GM04503 (cell line): Measurements from ENCODE around the gene RPL35.

Experiments used
- DNase-seq: peaks from one replicate; pipeline ENCODE4 v3.0.0-alpha.2; 2012; ENCODE audit warnings: low read depth

Gene RPL35

DNA sequence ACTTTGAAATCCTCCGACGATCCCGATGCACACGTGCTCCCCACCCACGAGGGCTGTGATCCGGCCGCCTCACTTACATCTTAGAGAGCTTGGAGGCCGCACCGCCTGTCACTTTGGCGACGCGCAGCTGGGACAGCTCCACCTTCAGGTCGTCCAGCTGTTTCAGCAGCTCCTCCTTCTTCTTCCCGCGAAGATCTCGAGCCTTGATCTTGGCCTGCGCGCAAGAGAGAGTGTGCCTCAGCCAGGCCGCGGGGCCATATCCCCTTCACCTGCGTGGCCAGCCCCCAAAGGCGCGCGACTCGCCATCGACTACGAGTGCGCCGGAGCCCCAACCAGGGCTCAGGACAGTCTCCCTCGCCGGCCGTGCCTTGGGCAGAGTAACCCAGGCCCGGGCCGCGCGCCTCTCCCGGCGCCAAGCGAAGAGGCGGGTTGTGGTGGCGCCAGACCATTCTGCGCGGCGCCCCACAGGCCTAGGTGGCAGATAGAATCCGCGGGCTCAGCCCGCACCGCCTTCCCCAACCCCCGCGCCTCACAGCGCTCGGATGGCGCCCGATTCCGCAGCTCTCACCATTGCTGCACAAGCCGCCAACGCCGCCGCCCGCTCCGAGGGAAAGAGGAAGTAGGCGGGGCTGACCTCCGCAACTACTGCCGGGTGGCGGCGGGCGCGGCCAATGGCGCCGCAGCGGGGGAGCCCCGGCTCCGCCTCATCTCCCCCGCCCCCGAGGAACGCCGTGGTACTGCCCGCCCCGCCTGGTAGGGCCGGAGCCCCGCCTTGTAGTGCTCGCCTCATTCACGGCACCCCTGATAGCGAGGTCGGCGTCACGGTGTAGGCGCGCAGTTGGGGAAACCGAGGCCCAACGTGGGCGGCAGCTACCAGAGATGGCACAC is at the start of gene RPL35, which contains the start of gene ARPC5L:
RPL35 (minus strand) TSS at position 616 of the 888 bp plus-strand sequence; CDS start at position 571, 45 bp downstream.
ARPC5L (plus strand) TSS at position 789 of the 888 bp plus-strand sequence. CDS start 7,161 bp downstream, outside the sequence.
- peak; percentile 53 for DNase-seq

DNA sequence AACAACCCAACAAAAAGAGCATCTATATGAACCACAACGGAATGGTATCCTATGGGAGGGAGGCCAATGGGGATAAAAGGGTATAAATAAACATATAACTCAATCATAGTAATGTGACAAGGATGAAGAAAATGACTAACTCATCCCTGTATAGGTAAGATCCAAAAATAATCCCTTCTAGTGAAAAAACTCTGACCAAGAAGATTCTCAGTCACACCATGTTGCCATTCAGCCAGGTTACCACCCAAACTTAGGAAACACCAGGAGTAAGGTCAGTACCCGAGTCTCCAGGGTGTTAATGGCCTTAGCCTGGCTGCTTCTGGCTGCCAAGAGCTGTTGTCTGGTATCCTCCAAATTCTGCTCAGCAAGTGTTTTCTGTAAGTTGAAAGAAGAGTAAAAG is 46.3 kb upstream of the RPL35 start:
- no peak for DNase-seq

DNA sequence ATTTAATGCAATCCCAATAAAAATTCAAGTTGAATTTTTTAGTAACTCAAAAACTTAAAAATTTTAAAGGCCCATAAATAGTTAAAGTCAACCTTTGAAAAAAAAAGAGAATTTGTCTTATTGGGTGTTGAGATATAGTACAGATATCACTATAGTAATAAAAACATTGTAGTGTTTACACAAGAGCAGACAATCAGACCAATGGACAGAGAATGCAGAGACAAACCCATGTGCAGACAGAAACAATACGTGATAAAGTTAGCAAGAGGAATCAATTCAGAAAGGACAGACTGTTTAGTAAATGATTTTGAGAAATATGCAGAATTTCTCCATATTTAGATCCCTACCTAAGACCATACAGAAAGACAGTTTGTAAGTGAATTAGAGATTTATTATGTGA is 45.2 kb upstream of the RPL35 start:
- DNase-seq, result no peak

DNA sequence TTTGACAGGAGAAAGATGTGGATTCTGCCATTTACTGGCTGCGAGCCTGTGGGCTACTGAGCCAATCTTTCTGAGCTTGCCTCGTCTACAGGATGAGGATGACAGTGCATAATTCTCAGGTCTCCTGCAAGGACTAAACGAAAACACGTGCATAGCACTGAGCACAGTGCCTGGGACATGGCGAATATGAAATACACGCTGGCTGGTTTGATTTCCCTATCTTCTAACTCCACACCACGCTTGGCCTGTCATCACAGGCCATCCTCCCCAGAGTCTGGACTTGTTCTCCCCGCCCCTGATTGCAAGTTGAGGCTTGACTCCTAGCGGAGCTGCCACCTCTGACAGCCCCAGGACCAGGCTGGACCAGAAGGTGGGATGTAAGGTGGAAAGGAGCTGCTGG is 38.1 kb upstream of the RPL35 start:
- DNase-seq, result no peak

DNA sequence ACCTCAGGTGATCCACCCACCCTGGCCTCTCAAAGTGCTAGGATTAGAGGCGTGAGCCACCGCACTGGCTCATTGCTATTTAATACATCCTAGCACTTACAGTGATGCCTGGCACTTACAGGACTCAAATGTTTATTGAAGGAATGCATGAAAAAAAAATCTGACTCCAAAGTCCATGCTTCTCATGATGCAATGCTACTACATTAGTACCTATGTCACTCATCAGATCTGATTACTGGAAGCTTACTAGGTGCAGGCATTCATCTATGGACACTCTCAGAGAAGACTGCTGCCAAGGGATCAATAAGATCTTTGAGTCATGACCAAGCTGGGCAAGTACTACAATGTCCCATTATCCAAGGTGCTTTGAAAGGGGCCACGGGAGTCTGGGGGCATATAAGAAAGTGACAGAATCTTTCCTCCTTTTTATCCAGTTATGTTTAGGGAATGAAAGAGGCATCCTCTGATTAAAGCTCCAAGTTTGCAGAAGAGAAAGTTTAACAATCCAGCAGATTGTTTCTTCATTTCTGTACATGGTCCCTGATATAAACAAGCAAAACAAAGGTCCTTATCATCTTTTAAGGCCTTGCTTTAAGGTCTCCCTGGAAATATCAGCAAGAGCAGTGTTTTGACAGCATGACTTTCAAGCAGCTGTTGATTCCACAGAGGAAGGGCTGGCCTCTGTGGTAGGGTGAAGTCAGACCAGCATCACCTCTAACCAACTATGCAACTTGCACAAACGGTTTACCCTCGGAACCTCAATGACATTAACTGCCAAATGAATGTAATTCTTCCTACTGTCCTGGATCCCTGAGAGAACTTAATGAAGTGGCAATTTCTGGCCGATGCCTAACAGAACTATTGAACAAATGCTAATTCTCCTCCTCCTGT is 36.1 kb upstream of the RPL35 start:
- no peak for DNase-seq

DNA sequence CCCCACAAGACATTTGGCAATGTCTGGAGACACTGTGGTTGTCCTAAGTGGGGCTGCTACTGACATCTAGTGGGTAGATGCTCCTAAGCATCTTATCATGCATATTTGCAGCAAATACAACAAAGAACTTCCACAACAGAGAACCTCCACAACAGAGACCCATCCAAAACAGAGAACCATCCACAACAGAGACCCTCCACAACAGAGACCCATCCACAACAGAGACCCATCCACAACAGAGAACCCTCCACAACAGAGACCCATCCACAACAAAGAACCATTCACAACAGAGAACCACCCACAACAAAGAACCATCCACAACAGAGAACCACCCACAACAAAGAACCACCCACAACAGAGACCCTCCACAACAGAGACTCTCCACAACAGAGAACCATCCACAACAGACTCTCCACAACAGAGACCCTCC is 33.0 kb upstream of the RPL35 start:
- no peak for DNase-seq

DNA sequence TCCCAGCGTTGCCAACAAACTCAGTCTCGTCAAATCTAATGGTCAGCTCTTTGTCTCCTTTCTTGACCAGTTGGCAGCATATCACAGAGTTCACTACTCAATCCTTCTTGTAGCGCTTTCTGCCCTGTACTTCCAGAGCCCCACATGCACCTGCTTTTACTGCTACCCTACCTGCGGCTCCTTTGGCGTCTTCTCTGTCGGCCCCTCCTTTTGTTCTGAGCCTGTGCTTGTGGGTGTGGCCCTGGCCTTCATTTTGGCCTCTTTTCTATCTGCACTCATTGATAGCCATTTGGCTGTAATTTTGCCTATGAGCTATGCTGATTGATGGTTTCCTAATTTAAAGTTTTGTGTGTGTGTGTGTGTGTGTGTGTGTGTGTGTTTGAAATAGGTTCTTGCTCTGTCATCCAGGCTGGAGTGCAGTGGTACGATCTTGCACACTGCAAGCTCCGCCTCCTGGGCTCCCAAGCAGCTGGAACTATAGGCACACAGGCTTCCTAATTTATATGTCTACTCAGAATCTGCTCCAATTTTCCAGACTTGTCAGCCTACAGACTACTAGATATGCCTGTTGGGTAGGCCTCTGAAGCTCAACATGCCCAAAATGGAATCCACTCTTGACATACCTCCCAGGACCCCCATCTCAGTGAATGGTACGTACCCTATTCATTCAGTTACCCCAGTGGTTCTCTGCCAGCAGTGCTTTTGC is 32.4 kb upstream of the RPL35 start:
- no peak for DNase-seq

DNA sequence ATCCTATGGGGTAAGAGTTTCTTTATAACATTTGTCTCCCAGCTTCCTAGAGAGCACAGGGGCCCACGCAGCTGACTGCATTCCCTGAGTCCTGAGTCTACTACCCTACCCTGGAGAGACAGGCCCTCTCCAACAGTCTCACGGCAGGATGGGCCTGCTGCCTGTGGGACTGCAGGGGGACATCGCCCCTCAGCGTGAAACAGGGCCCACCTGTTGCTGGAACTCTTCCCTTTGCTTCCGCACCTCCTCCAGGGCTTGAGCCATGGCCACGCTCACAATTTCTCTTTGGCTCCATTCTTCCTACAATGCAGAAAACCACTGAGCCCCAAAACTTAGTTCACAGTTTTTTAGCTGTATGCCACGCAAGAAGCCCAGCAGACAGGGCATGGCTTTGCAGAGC is 28.4 kb upstream of the RPL35 start:
- no peak for DNase-seq

DNA sequence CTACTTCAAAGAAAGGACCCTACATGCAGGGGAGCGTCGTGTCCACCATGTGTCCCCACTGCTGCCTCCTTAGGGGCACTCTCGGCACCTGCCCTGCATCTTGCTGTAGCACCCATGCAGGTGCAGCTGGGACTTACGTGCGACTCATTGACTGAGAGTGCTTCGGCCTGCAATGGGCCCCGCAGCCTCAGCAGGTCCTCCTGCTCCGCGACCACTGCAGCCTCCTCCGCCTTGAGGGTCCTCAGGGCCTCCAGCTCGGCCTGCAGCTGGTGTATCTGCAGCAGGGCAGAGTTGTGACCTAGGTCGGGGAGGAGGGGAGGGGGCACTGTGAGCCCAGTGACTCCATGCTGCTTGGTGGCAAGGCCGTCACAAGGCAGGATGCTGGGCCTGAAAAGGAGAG is 27.2 kb upstream of the RPL35 start:
- DNase-seq, result no peak

DNA sequence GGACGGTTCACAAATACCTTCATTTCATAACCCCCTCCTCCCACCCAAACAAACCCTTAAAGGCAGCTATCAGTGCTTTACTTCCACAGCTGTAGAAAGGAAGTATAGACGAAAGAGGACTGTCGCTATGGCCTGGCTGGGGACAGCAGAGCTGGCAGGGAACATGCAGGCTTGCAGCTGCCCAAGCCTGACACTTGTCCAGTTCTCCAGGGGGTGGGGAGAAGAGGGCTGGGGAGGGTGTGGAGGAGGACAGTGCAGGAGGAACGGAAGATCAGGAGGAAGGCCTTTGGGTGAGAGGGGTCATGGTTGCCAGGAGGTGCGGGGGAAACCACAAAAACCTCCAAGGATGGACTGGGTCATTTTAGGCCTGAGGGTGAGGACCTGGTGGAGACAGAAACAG is 26.1 kb upstream of the RPL35 start:
- no peak for DNase-seq

DNA sequence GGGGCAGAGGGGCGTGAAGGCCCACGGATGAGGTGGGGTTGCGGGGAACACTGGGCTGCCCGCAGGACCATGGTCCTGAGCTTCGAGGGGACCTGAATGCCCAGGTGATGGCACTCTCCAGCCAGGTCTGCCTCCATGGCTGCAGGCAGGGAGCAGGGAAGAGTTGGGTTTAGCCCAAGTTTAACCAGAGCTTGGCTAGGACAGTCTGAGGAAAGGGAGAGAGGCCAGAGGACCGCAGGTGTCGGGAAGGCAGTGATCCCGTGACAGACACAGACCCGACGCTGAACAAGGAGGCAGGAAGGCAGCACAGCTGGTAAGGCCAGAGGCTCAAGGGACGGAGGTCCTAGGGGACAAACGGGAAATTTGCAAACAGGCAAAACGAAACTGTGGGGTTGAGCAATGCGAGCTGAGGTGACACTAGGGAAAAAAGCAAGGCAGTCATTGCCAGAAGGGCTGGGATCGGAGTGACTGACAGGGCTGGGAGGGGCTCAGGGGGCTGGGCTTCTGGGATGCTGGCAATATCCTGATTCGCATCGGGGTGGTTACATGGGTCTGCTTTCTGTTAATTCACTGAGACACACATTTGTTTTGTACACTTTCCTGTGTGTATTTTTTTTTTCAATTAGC is 25.2 kb upstream of the RPL35 start:
- DNase-seq, result no peak

DNA sequence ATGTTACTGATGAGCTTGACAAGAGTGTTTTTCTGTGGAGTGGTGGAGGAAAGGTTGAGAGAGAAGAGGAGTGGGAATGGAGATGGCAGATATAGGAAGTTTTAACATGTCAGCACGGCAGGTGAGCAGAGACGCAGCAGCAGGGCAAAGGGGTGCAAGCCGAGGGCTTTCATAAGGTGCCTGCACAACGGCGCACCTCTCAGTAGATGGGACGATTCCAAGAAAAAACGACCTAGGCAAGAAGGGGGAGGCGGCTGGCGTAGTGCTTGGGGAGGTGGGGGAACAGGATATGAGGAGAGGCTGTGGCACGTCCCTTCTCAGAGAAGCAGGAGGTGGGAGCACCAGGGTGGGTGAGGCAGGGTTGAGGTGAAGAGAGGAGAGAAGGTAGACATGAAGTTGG is 24.7 kb upstream of the RPL35 start:
- no peak for DNase-seq

DNA sequence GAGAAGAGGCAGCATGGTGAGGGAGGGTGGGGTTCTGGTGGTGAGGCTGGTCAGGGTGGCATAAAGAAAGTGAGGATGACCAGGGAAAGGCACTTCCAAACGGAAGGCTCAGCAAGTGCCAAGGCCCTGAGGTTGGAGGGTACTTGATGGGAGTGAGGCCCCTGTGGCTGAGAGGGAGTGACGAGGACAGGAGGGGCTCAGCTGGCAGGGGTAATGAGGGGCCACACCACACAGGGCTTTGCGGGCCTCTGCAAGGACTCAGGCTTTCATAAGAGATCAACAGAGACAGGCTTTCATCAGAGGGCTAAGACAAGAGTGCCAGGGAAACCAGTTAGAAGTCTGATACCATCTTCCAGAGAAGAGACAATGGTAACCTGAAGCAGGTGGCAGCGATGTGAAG is 23.8 kb upstream of the RPL35 start:
- no peak for DNase-seq

DNA sequence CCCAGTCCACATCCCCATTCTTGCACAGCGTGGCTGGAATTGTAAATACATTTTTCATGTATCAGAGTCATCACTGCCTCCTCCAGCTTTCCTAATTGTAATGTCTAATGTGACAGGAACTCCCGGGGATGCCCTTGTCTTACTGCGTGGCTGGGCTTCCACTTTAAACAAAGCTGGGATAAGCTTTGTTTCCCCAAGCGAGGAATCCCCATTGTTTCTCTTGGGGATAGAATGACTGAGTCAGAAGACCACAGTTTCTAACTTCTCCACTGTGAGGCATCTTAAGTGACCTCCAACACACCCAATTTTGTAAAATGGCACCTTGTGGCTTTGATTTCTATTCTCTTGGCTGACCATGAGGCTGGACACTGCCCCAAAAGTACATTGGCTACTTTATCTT is 22.6 kb upstream of the RPL35 start:
- DNase-seq, result no peak

DNA sequence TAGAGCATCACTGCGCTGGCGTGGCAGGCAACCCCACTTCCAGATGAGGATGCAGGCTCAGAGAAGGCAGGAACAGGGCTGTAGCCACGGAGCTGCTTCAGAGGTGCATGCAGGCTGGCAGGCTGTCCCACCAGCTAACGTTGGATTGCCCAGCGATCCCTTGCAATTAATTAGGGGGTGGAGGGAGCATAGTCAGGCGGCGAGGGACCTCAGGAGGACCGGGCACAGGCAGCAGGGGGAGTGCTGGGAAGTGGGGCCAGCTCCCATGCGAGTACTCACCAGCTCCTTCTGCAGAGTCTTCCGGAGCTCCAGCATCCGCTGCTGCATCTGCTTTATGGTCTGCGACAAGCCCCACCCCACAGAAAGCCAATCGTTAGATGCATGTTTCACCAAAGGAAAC is 20.5 kb upstream of the RPL35 start:
- DNase-seq, result no peak

DNA sequence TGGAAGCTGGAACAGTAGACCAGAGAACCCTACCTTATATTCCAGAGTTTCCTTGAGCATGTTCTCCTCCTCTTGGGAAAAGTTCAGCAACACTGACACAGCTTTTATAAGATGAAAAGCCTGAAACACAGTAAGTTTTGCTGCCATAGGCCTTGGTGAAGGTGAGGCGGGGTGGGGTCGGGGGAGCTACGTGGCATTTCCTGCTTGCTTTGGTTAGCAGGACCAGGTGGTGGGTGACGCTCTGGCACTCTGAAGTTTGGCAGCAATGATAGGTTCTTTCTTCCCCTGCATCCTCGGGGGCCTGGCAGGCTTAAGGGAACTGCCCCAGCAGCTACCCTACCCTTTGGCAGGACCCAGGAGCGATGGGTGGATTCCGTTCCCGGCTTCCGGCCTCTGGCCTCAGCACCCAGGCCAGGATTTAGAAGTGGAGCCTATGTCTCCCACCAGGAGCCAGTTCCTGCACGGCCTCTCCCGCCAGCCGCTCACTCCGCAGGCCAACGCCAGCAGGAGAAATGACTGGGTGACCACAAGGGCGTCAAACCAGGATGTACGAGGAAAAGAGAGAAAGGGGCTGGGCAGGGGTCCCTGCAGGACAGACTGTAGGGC is 19.5 kb upstream of the RPL35 start:
- no peak for DNase-seq

DNA sequence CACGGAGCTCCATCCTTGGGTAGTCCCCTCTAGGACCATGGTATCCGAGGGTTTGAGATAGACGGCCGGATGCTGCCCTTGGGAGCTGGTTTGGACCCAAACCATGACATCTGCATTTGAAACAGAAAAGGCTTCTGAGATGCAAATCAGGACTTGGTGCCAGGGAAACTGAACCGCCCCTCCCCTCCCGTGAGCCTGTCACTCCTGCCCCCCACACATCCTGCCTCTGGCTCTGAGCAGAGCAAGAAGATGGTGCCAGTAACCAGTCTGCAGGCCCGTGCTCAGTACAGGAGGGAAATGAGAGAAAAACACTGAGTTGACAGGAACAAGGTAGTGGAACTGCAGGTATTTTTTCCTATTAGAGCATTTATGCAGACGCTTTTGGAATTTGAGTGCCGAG is 18.7 kb upstream of the RPL35 start:
- no peak for DNase-seq

DNA sequence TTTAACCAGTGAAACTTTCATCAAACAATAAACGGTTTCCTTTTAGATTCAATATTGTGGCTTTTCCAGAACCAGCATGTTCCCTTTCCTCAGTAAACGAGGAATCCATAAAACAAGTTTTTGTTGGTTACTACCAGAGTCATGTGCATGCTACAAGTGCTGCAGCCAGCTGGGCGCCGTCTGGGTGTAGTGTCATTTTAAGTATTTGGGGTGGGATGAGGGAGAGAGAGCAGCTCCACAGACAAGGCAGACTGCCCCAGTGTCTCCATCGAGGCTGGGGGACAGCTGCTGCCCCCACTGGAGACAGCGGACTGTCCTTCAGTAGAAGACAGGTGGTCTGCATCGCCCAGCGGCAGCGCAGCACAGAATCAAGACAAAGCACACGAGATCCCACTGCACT is 17.5 kb upstream of the RPL35 start:
- DNase-seq, result no peak

DNA sequence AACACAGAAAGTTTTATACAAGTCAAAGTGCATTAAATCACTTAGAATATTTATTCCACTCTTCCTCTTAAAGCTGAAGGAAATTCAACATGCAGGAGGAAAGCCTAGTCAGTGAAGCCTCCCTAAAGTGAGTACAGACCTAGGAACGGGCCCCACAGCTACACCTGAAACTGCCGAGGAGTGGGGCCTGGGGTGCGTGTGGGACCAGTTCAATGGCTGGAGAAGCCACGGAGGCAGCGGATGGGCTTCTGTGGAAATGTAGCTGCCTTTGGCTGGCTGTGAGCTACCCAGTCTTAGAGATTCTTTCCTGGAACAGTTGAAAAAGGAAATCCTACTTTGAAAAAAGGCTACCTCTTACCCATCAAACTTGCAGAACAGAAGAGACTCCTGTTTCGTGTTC is 16.8 kb upstream of the RPL35 start:
- no peak for DNase-seq

DNA sequence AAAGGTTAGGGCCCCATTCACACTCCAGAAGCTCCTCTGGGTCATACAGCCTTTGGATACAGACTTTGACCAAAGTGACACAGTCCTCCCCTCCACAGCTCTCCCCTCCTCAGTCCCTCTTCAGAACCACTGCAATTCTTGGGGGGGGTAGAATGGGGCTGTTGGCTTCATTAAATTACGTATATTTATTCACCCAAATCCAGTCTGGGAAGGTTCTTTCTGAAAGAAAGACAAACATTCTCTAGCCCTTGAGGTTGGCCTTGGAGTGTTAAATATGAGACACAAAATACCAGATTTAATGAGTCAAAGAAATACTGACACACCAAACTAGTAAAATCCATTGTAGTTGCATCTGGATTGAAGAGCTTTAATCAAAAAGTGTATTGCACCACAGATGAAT is 16.3 kb upstream of the RPL35 start:
- DNase-seq, result no peak

DNA sequence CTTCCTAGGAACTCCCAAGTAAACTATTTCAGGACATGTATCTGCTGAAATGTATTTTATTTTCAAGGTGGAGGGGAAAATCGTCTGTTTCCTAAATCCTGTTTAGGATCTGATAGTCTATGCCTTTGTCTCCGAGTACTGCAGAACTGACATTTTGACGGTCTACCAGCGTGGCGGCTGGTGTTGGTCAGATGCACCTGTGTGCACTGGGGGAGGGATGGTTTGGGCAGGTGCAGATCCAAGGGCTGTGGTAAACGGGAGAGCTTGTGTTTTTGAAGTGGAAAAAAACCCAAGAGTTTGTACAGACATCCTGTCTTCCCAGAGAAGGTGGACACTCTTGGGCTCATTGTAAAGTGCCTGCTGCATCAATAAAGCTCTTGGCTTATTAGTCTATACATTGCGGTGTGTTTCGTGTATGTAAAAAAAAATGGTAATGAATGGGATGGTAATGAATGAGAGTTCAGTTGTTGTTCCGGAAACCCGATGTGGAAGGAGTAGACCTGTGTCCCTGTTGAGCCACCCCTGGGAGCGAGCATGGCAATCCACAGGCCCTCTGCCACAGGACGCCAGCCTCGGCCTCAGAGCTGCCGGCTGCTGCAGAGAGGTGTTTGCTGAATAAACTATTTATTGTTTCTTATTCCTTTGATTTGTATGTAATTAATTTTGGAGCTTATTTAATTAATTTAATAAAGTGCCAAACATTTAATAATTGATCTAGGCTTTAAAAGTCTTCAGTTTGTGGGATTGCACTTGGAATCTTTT is 15.4 kb upstream of the RPL35 start:
- DNase-seq, result no peak
